Cardiac muscle cell (in vitro differentiated cells and primary cell): ENCODE results near the gene HERC4. TPM values are rescaled to one million over a fixed set of nuclear protein-coding genes. Genes with fewer than 3 reads are reported as not detected.
A peak's percentile ranks its signal among the peaks of the same experiment; 100 is the strongest.
"Not testable (repeated sequence)": the region's sequence is repeated elsewhere in the genome, so short reads cannot be mapped to it uniquely, and the experiment has no call there.

ENCODE experiments used
- DNase-seq, 2 donors: peaks; one replicate each; pipeline versions ENCODE4 v3.0.0 to v3.0.0-alpha.2; 2010 to 2017; ENCODE audit warnings: low read depth in 1 of 2, low spot score in 1 of 2
- H3K27ac ChIP-seq: fragments of 200-600 bp; sonication (generic); 2 replicates; pipeline ENCODE4 v1.5.1; 2016
- H3K27me3 ChIP-seq: fragments of 200-600 bp; sonication (generic); 2 replicates; pipeline ENCODE4 v1.6.0; 2016; ENCODE audit warnings: control low read depth
- H3K36me3 ChIP-seq: fragments of 200-600 bp; sonication (generic); 2 replicates; pipeline ENCODE4 v1.5.1; 2016; ENCODE audit warnings: control low read depth
- H3K4me1 ChIP-seq: fragments of 200-600 bp; sonication (generic); 2 replicates; pipeline ENCODE4 v1.8.1; 2017; ENCODE audit warnings: low read depth, mild to moderate bottlenecking, mixed run types
- H3K4me3 ChIP-seq: fragments of 200-600 bp; sonication (generic); 2 replicates; pipeline ENCODE4 v1.5.1; 2016; ENCODE audit warnings: mild to moderate bottlenecking
- H3K9me3 ChIP-seq: fragments of 200-600 bp; sonication (generic); 2 replicates; pipeline ENCODE4 v1.5.1; 2017; ENCODE audit warnings: low read depth, mild to moderate bottlenecking, control low read depth
- polyA plus RNA-seq: library from polyadenylated mRNA; unstranded; fragments of >200 nt; fragmentation: Nextera tagmentation; extraction: Ambion mirVana; gene quantifications from 2 replicates; pipeline ENCODE4 v1.2.1, GENCODE V29; 2016
- total RNA-seq: library from RNA; depleted of rRNA; stranded (reverse); fragments of >200 nt; gene quantifications from 2 replicates; pipeline ENCODE4 v1.2.3, GENCODE V29; 2016
- TF ChIP-seq, protein P1 (sequence below): IDR thresholded peaks from 2 replicates; pipeline ENCODE4 v1.5.1; 2012; ENCODE audit warnings: low read depth, mild to moderate bottlenecking, low read length

The HERC4 gene
- total and polyA plus RNA-seq, 2 experiments from 2014 or later, result 35.1 to 38.7 TPM

DNA sequence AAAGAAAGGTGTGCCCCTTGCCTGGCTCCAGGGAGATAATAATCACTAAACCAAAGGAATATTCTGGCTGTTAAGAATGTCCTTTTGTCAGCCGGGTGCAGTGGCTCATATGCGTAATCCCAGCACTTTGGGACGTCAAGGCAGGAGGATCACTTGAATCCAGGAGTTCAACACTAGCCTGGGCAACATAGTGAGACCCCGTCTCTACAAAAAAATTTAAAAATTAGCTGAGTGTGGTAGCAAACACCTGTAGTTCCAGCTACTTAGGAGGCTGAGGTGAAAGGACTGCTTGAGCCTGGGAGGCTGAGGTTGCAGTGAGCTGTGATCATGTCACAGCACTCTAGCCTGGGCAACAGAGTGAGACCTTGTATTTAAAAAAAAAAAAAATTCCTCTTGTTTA, 74.1 kb downstream of the HERC4 start:
- Histone ChIP-seq H3K4me3 (no peak overlapping the region), H3K9me3 (no peaks in the 10 kb centered on the region), H3K4me1 (no peaks in the 10 kb centered on the region), H3K27ac (no peak overlapping the region), H3K36me3 (peaks cover 19% of the 10 kb centered on the region), H3K27me3 (no peaks in the 10 kb centered on the region)
- DNase-seq, result no peak
- TF ChIP-seq, protein P1, sequence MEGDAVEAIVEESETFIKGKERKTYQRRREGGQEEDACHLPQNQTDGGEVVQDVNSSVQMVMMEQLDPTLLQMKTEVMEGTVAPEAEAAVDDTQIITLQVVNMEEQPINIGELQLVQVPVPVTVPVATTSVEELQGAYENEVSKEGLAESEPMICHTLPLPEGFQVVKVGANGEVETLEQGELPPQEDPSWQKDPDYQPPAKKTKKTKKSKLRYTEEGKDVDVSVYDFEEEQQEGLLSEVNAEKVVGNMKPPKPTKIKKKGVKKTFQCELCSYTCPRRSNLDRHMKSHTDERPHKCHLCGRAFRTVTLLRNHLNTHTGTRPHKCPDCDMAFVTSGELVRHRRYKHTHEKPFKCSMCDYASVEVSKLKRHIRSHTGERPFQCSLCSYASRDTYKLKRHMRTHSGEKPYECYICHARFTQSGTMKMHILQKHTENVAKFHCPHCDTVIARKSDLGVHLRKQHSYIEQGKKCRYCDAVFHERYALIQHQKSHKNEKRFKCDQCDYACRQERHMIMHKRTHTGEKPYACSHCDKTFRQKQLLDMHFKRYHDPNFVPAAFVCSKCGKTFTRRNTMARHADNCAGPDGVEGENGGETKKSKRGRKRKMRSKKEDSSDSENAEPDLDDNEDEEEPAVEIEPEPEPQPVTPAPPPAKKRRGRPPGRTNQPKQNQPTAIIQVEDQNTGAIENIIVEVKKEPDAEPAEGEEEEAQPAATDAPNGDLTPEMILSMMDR, result no peak

DNA sequence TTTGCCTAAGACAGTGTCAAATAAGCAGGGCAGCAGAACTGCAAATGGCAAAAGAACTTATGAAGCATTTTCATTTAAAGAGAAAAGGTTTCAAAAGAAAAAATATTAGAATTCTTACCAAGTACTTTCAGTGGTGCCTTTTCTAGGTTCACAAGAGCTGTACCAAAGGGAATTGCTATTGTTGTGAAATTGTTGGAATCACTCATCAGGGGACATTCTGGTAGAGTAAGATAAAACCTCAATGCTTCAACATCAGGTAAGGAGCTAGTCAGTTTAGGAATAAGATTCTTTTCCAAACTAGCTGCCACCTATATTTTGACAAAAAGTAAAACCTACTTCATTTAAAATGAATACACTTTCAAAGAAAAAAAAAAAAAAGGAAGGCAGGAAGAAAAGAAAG, 85.0 kb downstream of the HERC4 start:
- TF ChIP-seq, protein P1, result no peak
- Histone ChIP-seq H3K27ac (no peak overlapping the region), H3K4me1 (no peaks in the 10 kb centered on the region), H3K27me3 (no peaks in the 10 kb centered on the region), H3K36me3 (peaks cover 43% of the 10 kb centered on the region), H3K4me3 (no peak overlapping the region), H3K9me3 (no peaks in the 10 kb centered on the region)
- no peak for DNase-seq

DNA sequence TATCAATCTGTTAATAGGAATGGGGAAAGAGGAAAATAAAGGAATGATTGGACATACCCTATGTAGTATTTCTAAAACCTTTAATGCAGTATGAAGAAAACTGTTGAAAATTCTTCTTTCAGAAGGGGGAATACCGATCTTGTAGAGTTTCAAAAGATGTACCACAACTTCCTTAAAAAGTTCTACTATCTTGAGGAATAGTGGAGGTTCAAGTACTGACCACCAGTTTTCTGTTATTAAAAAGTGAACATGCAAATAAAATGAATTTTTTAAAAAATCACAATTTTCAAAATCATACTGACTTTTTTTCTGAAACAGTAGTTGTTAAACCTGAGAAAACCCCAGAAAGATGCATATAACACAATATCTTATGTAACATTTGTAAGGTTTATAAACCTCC, 86.5 kb downstream of the HERC4 start:
- Histone ChIP-seq H3K27me3 (no peaks in the 10 kb centered on the region), H3K27ac (no peak overlapping the region), H3K4me3 (no peak overlapping the region), H3K9me3 (no peaks in the 10 kb centered on the region), H3K36me3 (peaks cover 49% of the 10 kb centered on the region), H3K4me1 (no peaks in the 10 kb centered on the region)
- DNase-seq, result no peak
- TF ChIP-seq, protein P1, result no peak

DNA sequence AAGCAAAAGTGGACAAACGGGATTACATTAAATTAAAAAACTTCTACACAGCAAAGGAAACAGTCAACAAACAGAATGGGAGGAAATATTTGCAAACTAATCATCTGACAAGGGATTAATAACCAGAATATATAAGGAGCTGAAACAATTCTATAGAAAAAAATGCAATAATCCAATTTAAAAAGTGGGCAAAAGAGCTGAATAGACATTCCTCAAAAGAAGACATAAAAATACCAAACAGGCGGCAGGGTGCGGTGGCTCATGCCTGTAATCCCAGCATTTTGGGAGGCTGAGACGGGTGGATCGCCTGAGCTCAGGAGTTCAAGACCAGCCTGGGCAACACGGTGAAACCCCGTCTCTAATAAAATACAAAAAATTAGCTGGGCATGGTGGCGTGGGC, 92.5 kb downstream of the HERC4 start:
- not testable (repeated sequence) for H3K4me3 ChIP-seq, H3K4me1 ChIP-seq, DNase-seq, H3K9me3 ChIP-seq, H3K27ac ChIP-seq, H3K27me3 ChIP-seq
- H3K36me3 ChIP-seq, result peaks cover 40% of the 10 kb centered on the region

DNA sequence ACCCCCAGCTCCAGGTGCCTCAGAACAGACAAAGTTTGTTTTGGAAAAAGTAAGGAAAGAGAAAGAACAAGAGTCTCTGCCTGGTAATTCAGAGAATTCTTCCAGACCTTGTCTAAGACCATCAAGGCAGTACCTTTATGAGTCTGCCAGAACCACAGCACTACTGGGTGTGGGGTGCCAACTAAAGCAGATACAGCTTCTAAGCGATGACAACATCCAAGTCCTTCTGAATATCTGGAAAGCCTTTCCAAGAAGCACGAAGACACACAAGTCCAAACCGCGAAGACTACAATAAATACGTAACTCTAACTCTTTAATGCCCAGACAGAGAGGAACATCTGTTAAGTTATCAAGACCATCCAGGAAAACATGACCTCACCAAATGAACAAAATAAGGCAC, 96.3 kb downstream of the HERC4 start:
- Histone ChIP-seq H3K4me3 (no peak overlapping the region), H3K9me3 (no peaks in the 10 kb centered on the region), H3K36me3 (peaks cover 25% of the 10 kb centered on the region), H3K4me1 (no peaks in the 10 kb centered on the region), H3K27ac (no peak overlapping the region), H3K27me3 (no peaks in the 10 kb centered on the region)
- DNase-seq, result peak in 1 of 2 donors; percentile 7
- TF ChIP-seq, protein P1, result no peak

DNA sequence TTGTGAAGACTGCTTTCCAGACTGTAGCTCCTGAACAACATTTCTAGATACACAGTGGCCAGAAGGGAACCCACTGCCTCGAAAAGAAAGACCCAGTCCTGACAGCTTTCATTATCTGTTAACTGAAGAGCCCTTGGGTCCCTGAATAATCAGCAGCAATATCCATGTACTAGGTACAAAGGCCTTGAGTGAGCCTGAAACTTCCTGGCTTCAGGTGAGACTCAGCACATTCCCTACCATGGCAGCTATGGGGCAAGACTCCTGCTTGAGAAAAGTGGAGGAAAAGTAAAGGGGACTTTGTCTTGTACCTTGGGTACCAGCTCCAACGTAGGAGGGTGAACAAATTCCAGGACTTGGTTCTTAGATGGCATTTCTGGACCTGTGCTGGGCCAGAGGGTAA, 97.8 kb downstream of the HERC4 start:
- DNase-seq, result no peak
- Histone ChIP-seq H3K27ac (peak overlapping the region; percentile 10), H3K27me3 (no peaks in the 10 kb centered on the region), H3K9me3 (no peaks in the 10 kb centered on the region), H3K4me1 (no peaks in the 10 kb centered on the region), H3K36me3 (peaks cover 25% of the 10 kb centered on the region), H3K4me3 (no peak overlapping the region)
- TF ChIP-seq, protein P1, result no peak
